ENCODE results near the gene SCN1B. TPM values are rescaled to one million over a fixed set of nuclear protein-coding genes. Genes with fewer than 3 reads are reported as not detected.

The SCN1B gene
- total and polyA plus RNA-seq, 2 of the 13 experiments (the other 11 are each of a cell fraction or from before 2014, with no cell fraction given) = 2.7 to 20.1 TPM

DNA sequence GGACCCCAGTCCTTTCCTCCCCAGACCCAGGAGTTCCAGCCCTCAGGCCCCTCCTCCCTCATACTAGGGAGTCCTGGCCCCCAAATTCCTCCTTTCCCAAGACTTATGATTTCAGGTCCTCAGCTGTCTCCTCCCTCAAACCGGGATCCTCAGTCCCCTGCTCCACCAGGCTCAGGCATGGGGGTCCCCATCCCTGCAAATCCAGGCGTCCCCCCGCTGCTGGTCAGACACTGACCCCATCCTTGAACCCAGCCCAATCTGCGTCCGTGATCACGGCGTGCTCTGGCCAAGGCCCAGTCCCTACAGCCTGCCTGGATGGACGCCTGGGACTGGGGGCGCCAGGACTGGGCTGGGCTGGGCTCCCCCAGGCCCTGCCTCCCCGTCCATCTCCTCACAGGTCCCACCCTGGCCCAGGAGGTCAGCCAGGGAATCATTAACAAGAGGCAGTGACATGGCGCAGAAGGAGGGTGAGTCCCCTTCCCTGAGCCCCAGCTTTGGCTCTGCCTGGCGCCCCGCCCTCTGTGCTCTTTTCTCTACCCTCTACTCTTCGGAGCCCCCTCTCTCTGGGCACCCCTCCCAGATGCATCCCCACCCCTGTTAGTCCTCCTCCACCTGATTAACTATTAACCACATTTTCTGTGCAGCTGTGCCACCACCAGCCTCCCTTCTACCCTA lies 11.9 kb downstream of the SCN1B start (continued):
- TF ChIP-seq, protein P1, sequence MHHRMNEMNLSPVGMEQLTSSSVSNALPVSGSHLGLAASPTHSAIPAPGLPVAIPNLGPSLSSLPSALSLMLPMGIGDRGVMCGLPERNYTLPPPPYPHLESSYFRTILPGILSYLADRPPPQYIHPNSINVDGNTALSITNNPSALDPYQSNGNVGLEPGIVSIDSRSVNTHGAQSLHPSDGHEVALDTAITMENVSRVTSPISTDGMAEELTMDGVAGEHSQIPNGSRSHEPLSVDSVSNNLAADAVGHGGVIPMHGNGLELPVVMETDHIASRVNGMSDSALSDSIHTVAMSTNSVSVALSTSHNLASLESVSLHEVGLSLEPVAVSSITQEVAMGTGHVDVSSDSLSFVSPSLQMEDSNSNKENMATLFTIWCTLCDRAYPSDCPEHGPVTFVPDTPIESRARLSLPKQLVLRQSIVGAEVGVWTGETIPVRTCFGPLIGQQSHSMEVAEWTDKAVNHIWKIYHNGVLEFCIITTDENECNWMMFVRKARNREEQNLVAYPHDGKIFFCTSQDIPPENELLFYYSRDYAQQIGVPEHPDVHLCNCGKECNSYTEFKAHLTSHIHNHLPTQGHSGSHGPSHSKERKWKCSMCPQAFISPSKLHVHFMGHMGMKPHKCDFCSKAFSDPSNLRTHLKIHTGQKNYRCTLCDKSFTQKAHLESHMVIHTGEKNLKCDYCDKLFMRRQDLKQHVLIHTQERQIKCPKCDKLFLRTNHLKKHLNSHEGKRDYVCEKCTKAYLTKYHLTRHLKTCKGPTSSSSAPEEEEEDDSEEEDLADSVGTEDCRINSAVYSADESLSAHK (CRISPR knock-in tag; IDR thresholded peaks at IDR 0.05; ENCODE audit: borderline replicate concordance) = no peak
- no peak for TF ChIP-seq ZNF879 (CRISPR knock-in tag; IDR thresholded peaks at IDR 0.05)
- TF ChIP-seq, protein P2, sequence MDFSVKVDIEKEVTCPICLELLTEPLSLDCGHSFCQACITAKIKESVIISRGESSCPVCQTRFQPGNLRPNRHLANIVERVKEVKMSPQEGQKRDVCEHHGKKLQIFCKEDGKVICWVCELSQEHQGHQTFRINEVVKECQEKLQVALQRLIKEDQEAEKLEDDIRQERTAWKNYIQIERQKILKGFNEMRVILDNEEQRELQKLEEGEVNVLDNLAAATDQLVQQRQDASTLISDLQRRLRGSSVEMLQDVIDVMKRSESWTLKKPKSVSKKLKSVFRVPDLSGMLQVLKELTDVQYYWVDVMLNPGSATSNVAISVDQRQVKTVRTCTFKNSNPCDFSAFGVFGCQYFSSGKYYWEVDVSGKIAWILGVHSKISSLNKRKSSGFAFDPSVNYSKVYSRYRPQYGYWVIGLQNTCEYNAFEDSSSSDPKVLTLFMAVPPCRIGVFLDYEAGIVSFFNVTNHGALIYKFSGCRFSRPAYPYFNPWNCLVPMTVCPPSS (IDR thresholded peaks at IDR 0.05) = no peak
- TF ChIP-seq SETDB1 (CRISPR knock-in tag; IDR thresholded peaks at IDR 0.05; ENCODE audit: borderline replicate concordance) = no peak
- TF ChIP-seq, protein P3, sequence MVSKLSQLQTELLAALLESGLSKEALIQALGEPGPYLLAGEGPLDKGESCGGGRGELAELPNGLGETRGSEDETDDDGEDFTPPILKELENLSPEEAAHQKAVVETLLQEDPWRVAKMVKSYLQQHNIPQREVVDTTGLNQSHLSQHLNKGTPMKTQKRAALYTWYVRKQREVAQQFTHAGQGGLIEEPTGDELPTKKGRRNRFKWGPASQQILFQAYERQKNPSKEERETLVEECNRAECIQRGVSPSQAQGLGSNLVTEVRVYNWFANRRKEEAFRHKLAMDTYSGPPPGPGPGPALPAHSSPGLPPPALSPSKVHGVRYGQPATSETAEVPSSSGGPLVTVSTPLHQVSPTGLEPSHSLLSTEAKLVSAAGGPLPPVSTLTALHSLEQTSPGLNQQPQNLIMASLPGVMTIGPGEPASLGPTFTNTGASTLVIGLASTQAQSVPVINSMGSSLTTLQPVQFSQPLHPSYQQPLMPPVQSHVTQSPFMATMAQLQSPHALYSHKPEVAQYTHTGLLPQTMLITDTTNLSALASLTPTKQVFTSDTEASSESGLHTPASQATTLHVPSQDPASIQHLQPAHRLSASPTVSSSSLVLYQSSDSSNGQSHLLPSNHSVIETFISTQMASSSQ (IDR thresholded peaks at IDR 0.05; ENCODE audit: low read depth) = peak; percentile 89
- TF ChIP-seq, protein P3 (CRISPR knock-in tag; IDR thresholded peaks at IDR 0.05; ENCODE audit: borderline replicate concordance) = peak; percentile 88
- no peak for TF ChIP-seq MTA3 (CRISPR knock-in tag; IDR thresholded peaks at IDR 0.05)
- peak; percentile 48 for TF ChIP-seq ISL2 (CRISPR knock-in tag; IDR thresholded peaks at IDR 0.05)
- peak; percentile 84 for TF ChIP-seq RBFOX2 (IDR thresholded peaks at IDR 0.05; ENCODE audit: low read depth, low read length)
- no peak for TF ChIP-seq RNF2 (conservative IDR thresholded peaks at IDR 0.05; ENCODE audit: low read depth)
- no peak for TF ChIP-seq PCBP2 (optimal IDR thresholded peaks at IDR 0.05; ENCODE audit: low read depth, low read length, poor library complexity, severe bottlenecking)
- no peak for TF ChIP-seq JUN (CRISPR knock-in tag; IDR thresholded peaks at IDR 0.05)
- TF ChIP-seq, protein P4, sequence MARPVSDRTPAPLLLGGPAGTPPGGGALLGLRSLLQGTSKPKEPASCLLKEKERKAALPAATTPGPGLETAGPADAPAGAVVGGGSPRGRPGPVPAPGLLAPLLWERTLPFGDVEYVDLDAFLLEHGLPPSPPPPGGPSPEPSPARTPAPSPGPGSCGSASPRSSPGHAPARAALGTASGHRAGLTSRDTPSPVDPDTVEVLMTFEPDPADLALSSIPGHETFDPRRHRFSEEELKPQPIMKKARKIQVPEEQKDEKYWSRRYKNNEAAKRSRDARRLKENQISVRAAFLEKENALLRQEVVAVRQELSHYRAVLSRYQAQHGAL (CRISPR knock-in tag; IDR thresholded peaks at IDR 0.05; ENCODE audit: not compliant biosample characterization) = no peak
- TF ChIP-seq ZNF792 (CRISPR knock-in tag; IDR thresholded peaks at IDR 0.05) = no peak
- no peak for TF ChIP-seq ZFP36L2 (CRISPR knock-in tag; IDR thresholded peaks at IDR 0.05)
- TF ChIP-seq SNAPC2 (CRISPR knock-in tag; IDR thresholded peaks at IDR 0.05) = no peak; the same call in 1 of the 2 replicates
- TF ChIP-seq ZFYVE20 (CRISPR knock-in tag; IDR thresholded peaks at IDR 0.05; ENCODE audit: borderline replicate concordance, low read depth) = no peak
- no peak for TF ChIP-seq SOX5 (CRISPR knock-in tag; IDR thresholded peaks at IDR 0.05; ENCODE audit: borderline replicate concordance)
- TF ChIP-seq SATB2 (CRISPR knock-in tag; IDR thresholded peaks at IDR 0.05) = no peak
- peak; percentile 55; the same call in 1 of the 2 replicates for TF ChIP-seq ZNF747 (CRISPR knock-in tag; IDR thresholded peaks at IDR 0.05; ENCODE audit: borderline replicate concordance)
- no peak for TF ChIP-seq TBX3 (IDR thresholded peaks at IDR 0.05; ENCODE audit: borderline replicate concordance)
- TF ChIP-seq ZNF790 (CRISPR knock-in tag; IDR thresholded peaks at IDR 0.05; ENCODE audit: borderline replicate concordance) = peak; percentile 15; the same call in 1 of the 2 replicates
